Esophagus (tissue), 2 donors: Measurements from ENCODE around the gene DAPK2. TPM values are rescaled to one million over a fixed set of nuclear protein-coding genes. Genes with fewer than 3 reads are reported as not detected.

ENCODE experiments used
- H3K27ac ChIP-seq, 2 donors: one replicate each; pipeline ENCODE4 v1.5.1; 2013; ENCODE audit warnings: low read depth in 2 of 2, mild to moderate bottlenecking in 2 of 2, inconsistent platforms in 1 of 2, low read length in 1 of 2, moderate library complexity in 1 of 2
- H3K27me3 ChIP-seq, 2 donors: one replicate each; pipeline ENCODE4 v1.6.1; 2013; ENCODE audit warnings: low read length in 2 of 2, control low read depth in 1 of 2, mild to moderate bottlenecking in 1 of 2; ENCODE audit not compliant: insufficient read depth in 2 of 2, control insufficient read depth in 1 of 2
- H3K36me3 ChIP-seq, 2 donors: one replicate each; pipeline ENCODE4 v1.6.1; 2013; ENCODE audit warnings: low read length in 1 of 2; ENCODE audit not compliant: control insufficient read depth in 2 of 2, insufficient read depth in 2 of 2
- H3K4me1 ChIP-seq, 2 donors: one replicate each; pipeline ENCODE4 v1.6.1; 2013; ENCODE audit warnings: low read length in 1 of 2; ENCODE audit not compliant: control insufficient read depth in 2 of 2, insufficient read depth in 2 of 2
- H3K4me3 ChIP-seq, 2 donors: one replicate each; pipeline ENCODE4 v1.5.1; 2013; ENCODE audit warnings: low read length in 2 of 2, mild to moderate bottlenecking in 2 of 2, low read depth in 1 of 2, moderate library complexity in 1 of 2
- H3K9me3 ChIP-seq, 2 donors: one replicate each; pipeline ENCODE4 v1.6.1; 2013; ENCODE audit warnings: mild to moderate bottlenecking in 2 of 2, low read depth in 1 of 2, low read length in 1 of 2, moderate library complexity in 1 of 2; ENCODE audit not compliant: control insufficient read depth in 2 of 2, insufficient read depth in 1 of 2
- WGBS, 2 donors: extraction: QIAGEN DNeasy Blood & Tissue Kit; methylation state at CpG; one replicate each; pipeline ENCODE4 v1.1.7; 2013; 5-methylcytosine and 5-hydroxymethylcytosine counted together
- polyA plus RNA-seq, 2 donors: library from polyadenylated mRNA; stranded (reverse); fragments of 200-250 nt; gene quantifications; one replicate each; pipeline ENCODE4 v1.2.3, GENCODE V29; 2013
- donor health status: healthy with polysubstance abuse.
- donor health status: Bipolar disorder and iron deficiency.

DAPK2 gene
- polyA plus RNA-seq, 2 donors: 1.9 to 8.9 TPM

- Histone ChIP-seq H3K36me3 (no peaks in the 10 kb centered on the region), H3K27me3 (no peaks in the 10 kb centered on the region), H3K4me1 (peaks cover 0 to 3% of the 10 kb centered on the region in 2 donors), H3K27ac (no peak overlapping the region), H3K9me3 (no peaks in the 10 kb centered on the region), H3K4me3 (no peak overlapping the region)
- WGBS, 2 donors: 51 to 69% methylated on average over 15 of the region's 15 CpGs
These were observed 149.8 kb downstream of the DAPK2 start for GRCh38 chr15:63896336-63897115.

- Histone ChIP-seq H3K4me3 (no peak overlapping the region), H3K27ac (no peak overlapping the region), H3K4me1 (peaks cover 0 to 3% of the 10 kb centered on the region in 2 donors), H3K36me3 (no peaks in the 10 kb centered on the region), H3K27me3 (no peaks in the 10 kb centered on the region), H3K9me3 (no peaks in the 10 kb centered on the region)
- 65 to 83% methylated on average over 8 of the region's 8 CpGs for WGBS, 2 donors
These were observed 150.5 kb downstream of the DAPK2 start for GRCh38 chr15:63895787-63896218.

- H3K4me1 ChIP-seq: peaks cover 0 to 3% of the 10 kb centered on the region in 2 donors
- no peaks in the 10 kb centered on the region for H3K36me3 ChIP-seq
- H3K27ac ChIP-seq: no peak overlapping the region
- H3K4me3 ChIP-seq: no peak overlapping the region
- WGBS, 2 donors: 73 to 89% methylated on average over 6 of the region's 6 CpGs
- H3K9me3 ChIP-seq: no peaks in the 10 kb centered on the region
- H3K27me3 ChIP-seq: no peaks in the 10 kb centered on the region
These were observed 151.1 kb downstream of the DAPK2 start for GRCh38 chr15:63895194-63895593.

GRCh38 chr15:63894662-63894949, 151.7 kb downstream of the DAPK2 start:
- Histone ChIP-seq H3K9me3 (no peaks in the 10 kb centered on the region), H3K27ac (no peak overlapping the region), H3K4me1 (peaks cover 0 to 3% of the 10 kb centered on the region in 2 donors), H3K27me3 (no peaks in the 10 kb centered on the region), H3K4me3 (no peak overlapping the region), H3K36me3 (no peaks in the 10 kb centered on the region)
- 94 to 95% methylated on average over 6 of the region's 6 CpGs for WGBS, 2 donors

GRCh38 chr15:63893866-63894661, 152.2 kb downstream of the DAPK2 start:
- H3K9me3 ChIP-seq: no peaks in the 10 kb centered on the region
- H3K4me1 ChIP-seq: peaks cover 0 to 3% of the 10 kb centered on the region in 2 donors
- no peaks in the 10 kb centered on the region for H3K36me3 ChIP-seq
- no peak overlapping the region for H3K4me3 ChIP-seq
- WGBS, 2 donors: 91 to 93% methylated on average over 12 of the region's 12 CpGs
- no peak overlapping the region for H3K27ac ChIP-seq
- no peaks in the 10 kb centered on the region for H3K27me3 ChIP-seq

GRCh38 chr15:63892794-63893441, 153.4 kb downstream of the DAPK2 start:
- no peaks in the 10 kb centered on the region for H3K9me3 ChIP-seq
- peaks cover 0 to 3% of the 10 kb centered on the region in 2 donors for H3K4me1 ChIP-seq
- 77 to 80% methylated on average over 11 of the region's 11 CpGs for WGBS, 2 donors
- no peaks in the 10 kb centered on the region for H3K36me3 ChIP-seq
- no peak overlapping the region for H3K4me3 ChIP-seq
- H3K27me3 ChIP-seq: no peaks in the 10 kb centered on the region
- no peak overlapping the region for H3K27ac ChIP-seq

GRCh38 chr15:63891768-63892133, 154.5 kb downstream of the DAPK2 start:
- Histone ChIP-seq H3K9me3 (no peaks in the 10 kb centered on the region), H3K36me3 (no peaks in the 10 kb centered on the region), H3K27ac (no peak overlapping the region), H3K4me3 (no peak overlapping the region), H3K4me1 (peaks cover 0 to 3% of the 10 kb centered on the region in 2 donors), H3K27me3 (no peaks in the 10 kb centered on the region)
- 54 to 59% methylated on average over 3 of the region's 3 CpGs for WGBS, 2 donors

- Histone ChIP-seq H3K4me1 (peaks cover 0 to 3% of the 10 kb centered on the region in 2 donors), H3K36me3 (no peaks in the 10 kb centered on the region), H3K27me3 (no peaks in the 10 kb centered on the region), H3K4me3 (no peak overlapping the region), H3K9me3 (no peaks in the 10 kb centered on the region), H3K27ac (no peak overlapping the region)
- 38 to 40% methylated on average over 8 of the region's 8 CpGs for WGBS, 2 donors
These were observed 155.1 kb downstream of the DAPK2 start for GRCh38 chr15:63891079-63891767.

- WGBS, 2 donors: 87 to 89% methylated on average over 6 of the region's 6 CpGs
These were observed 155.7 kb downstream of the DAPK2 start for GRCh38 chr15:63890617-63891016.

More at GRCh38 chr15:63890617-63891016, 155.7 kb downstream of the DAPK2 start:
- Histone ChIP-seq H3K4me3 (no peak overlapping the region), H3K36me3 (no peaks in the 10 kb centered on the region), H3K27me3 (no peaks in the 10 kb centered on the region), H3K4me1 (no peaks in the 10 kb centered on the region), H3K9me3 (no peaks in the 10 kb centered on the region), H3K27ac (no peak overlapping the region)
